ENCODE data around the gene SLF2.

Gene SLF2

DNA sequence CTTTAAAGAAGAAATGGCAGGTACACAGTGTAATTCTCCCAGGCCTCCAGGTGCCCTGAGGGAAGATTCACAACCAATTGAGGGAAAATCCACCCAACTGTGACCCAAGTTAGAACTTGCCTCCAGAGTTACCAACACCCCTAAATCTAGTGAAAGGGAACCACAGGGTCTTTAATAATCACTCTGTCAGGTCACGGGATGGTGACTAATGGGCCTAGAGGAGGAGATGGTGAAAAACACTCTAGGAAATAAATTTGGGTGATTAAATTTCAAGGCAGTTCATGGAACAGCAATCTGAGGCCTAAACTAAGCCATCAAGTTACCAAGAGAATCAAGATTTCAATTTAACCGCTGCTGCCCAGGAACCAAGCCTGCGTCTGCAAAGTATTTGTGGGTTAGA, 26.7 kb upstream of the SLF2 start:
- DNase-seq = no peak
- no peak for ATAC-seq (replicated peaks)
- H3K27ac Mint-ChIP-seq = no peak overlapping the region
- no peaks in the 10 kb centered on the region for H3K36me3 Mint-ChIP-seq (ENCODE audit: insufficient read depth)
- no peaks in the 10 kb centered on the region for H3K4me1 Mint-ChIP-seq (ENCODE audit: low read depth in 2 of 2)
- H3K4me3 Mint-ChIP-seq = no peak overlapping the region
- no peaks in the 10 kb centered on the region for H3K9me3 Mint-ChIP-seq
- peaks cover 20 to 59% of the 10 kb centered on the region in 2 donors for H3K27me3 Mint-ChIP-seq

DNA sequence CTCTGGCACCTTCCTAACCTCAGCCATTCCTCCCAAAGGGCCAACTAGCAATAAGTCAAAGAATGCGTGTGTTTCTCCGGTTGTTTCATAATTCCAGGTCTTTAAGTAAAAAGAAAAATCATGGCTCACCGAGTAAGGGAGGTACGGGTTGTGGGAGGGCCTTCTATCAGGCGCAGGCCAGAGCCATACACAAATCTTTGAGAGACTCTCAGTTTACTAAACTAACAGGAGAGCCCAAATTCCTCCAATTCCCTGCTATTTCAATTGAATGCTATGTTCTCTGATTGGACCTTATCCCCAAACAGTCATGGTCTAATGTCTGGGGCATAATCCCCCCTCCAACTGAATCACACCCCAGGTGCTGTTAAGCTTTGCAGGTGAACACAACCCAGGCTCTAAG, 26.2 kb upstream of the SLF2 start:
- no peaks in the 10 kb centered on the region for H3K9me3 Mint-ChIP-seq
- no peak overlapping the region for H3K4me3 Mint-ChIP-seq

DNA sequence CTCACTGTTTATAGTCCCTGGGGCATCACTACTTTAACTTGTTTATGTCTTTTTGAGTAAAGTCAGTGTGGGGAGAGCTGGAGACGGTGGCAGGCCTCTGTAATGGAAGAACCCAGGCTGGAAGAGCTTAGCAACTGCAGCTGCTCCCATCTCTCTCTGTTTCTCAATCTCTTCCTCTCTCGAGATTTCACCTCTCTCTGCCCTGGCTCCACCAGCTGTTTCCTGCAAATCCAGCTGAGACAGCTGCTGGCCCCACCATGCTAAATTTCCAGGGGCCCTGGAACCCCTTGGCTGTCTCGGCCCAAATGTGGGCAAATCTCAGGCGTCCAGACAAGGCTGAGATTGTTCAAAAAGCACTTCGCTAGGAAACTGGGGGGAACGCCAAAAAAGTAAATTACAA, 25.8 kb upstream of the SLF2 start:
- ATAC-seq (replicated peaks) = no peak
- Mint-ChIP-seq H3K4me1 (ENCODE audit: low read depth in 2 of 2) (no peaks in the 10 kb centered on the region), H3K27ac (no peak overlapping the region), H3K4me3 (no peak overlapping the region), H3K9me3 (no peaks in the 10 kb centered on the region), H3K27me3 (peaks cover 22 to 67% of the 10 kb centered on the region in 2 donors), H3K36me3 (ENCODE audit: insufficient read depth) (no peaks in the 10 kb centered on the region)
- DNase-seq = no peak

More for the DNA sequence above, 26.2 kb upstream of the SLF2 start:
- ATAC-seq (replicated peaks) = no peak
- H3K4me1 Mint-ChIP-seq (ENCODE audit: low read depth in 2 of 2) = no peaks in the 10 kb centered on the region
- H3K27me3 Mint-ChIP-seq = peaks cover 20 to 63% of the 10 kb centered on the region in 2 donors
- H3K27ac Mint-ChIP-seq = no peak overlapping the region
- no peaks in the 10 kb centered on the region for H3K36me3 Mint-ChIP-seq (ENCODE audit: insufficient read depth)
- no peak for DNase-seq

DNA sequence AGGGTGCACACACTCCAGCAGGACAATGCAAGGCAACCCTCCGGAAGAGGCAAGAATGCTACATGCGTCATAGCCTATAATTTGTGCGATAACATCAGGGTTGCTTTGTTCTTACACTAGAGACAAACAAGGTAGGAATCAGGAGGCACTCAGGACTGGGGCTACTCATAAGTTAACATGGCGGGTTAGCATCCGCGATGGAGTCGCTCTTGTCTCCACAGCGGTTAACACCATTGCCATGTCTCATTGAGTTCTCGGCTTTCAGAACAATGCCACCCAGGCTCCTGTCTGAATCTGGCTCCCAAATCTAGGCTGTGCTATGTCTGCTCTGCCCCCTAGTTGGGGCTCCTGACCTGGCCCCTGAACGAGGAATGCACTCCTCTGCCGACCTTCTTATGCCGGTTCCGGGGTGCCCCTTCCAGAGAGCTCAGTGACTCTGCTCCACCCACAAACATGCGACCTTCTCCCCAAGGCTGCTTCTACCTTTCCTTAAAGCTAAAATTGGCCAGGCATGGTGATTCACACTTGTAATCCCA, 24.9 kb upstream of the SLF2 start:
- Mint-ChIP-seq H3K27ac (no peak overlapping the region), H3K4me1 (ENCODE audit: low read depth in 2 of 2) (no peaks in the 10 kb centered on the region), H3K27me3 (peaks cover 31 to 67% of the 10 kb centered on the region in 2 donors), H3K9me3 (no peaks in the 10 kb centered on the region), H3K36me3 (ENCODE audit: insufficient read depth) (no peaks in the 10 kb centered on the region), H3K4me3 (no peak overlapping the region)
- DNase-seq (no peak), ATAC-seq (replicated peaks) (no peak)

DNA sequence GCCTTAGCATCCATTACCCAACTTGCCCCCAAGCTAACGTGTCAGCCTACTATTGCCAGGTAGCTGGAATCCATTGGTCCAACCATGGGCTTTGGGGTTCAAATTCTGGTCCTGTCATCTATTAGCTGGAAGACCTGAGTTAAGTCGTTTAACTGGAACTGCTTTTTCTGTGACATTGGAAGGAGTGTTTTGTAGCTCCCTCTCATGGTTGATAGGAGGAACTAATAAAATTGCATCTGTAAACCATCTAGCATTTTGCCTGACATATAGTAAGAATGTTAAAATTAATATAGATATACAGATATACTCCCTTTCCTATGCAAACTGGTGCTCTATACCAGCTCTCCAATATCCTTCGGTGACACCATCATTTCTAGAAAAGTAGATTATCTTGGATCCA, 23.8 kb upstream of the SLF2 start:
- Mint-ChIP-seq H3K9me3 (no peaks in the 10 kb centered on the region), H3K4me3 (no peak overlapping the region), H3K4me1 (ENCODE audit: low read depth in 2 of 2) (no peaks in the 10 kb centered on the region), H3K27ac (no peak overlapping the region), H3K27me3 (peaks cover 35 to 65% of the 10 kb centered on the region in 2 donors), H3K36me3 (ENCODE audit: insufficient read depth) (no peaks in the 10 kb centered on the region)
- DNase-seq = no peak
- no peak for ATAC-seq (replicated peaks)

DNA sequence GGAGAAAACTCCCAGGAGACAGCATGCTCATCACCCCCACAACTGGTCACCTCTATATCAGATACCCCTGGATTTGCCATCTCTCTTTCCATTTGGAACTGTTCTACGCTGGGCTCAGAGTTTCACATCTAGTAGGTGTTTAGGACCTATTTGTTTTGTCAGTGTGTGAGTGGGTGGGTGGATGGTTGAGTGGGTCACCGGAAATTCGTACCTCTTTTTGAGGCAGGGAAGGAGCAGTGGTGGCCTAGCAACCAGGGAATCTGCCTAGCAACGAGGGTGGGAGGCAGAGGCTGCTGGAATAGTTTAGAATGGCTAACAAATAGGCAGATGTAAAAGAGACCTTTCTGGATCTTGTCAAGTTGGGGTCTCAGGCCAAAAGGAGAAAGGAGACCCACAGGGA, 23.2 kb upstream of the SLF2 start:
- H3K4me3 Mint-ChIP-seq = no peak overlapping the region
- no peaks in the 10 kb centered on the region for H3K9me3 Mint-ChIP-seq
- no peaks in the 10 kb centered on the region for H3K4me1 Mint-ChIP-seq (ENCODE audit: low read depth in 2 of 2)
- H3K27ac Mint-ChIP-seq = no peak overlapping the region
- ATAC-seq (replicated peaks) (no peak), DNase-seq (no peak)
- H3K36me3 Mint-ChIP-seq (ENCODE audit: insufficient read depth) = no peaks in the 10 kb centered on the region
- peaks cover 35 to 65% of the 10 kb centered on the region in 2 donors for H3K27me3 Mint-ChIP-seq

DNA sequence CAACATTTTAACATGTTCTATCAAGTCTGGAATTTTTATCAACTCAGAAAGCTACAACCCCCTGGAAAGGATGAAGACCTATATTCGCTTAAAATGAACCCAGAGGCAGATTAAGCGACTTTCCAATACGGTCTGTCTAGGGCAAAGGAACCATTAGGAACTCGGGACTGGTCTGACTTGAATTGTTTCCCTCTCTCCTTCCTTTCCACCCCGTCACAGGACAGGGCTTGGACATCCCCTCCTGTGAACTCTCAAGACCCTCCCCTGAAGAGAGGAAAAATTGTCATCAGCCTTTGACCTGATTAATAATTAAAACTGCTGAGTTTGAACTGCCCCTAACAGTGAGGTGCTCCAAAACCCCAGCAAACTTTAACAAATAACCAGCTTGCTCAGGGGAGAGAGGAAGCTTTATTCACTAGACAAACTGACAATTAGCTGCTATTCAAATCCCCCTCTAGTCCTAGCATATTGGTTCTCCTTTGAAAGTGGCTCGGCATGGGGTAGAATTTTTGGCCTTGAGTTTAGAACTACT, 22.6 kb upstream of the SLF2 start:
- no peak overlapping the region for H3K27ac Mint-ChIP-seq
- H3K4me1 Mint-ChIP-seq (ENCODE audit: low read depth in 2 of 2) = no peaks in the 10 kb centered on the region
- H3K4me3 Mint-ChIP-seq = no peak overlapping the region
- no peak for DNase-seq
- no peaks in the 10 kb centered on the region for H3K9me3 Mint-ChIP-seq
- H3K27me3 Mint-ChIP-seq = peaks cover 36 to 67% of the 10 kb centered on the region in 2 donors
- H3K36me3 Mint-ChIP-seq (ENCODE audit: insufficient read depth) = no peaks in the 10 kb centered on the region
- no peak for ATAC-seq (replicated peaks)

DNA sequence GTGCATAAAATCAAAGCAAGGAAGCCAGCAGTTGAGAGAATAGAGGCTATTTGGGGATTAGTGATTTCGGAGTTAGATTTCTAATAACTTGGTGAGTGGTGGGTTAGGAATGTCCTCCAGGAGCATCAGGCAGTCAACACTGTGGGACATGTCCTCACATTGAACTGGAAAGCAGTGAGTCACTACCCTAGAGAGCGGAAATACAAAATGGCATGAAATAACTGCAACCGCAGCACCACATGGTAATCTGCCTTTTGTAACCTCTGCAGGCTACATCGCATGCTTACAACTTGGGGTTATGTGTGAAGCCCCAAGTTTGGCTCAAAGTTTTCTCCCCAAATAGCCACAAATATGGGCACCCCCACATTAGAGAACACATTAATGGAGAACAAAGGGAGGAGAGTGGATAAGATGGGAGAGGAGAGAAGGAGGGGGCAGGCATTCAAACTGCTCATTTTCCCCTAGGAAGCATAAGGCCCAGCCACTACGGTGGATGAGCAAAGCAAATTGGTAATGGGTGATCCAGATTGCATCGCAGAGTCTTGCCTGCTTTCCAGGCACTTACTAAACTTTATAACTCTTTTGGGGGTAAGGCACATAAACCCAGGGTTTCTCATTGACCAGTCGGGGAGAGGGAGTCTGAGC, 22.0 kb upstream of the SLF2 start:
- H3K4me3 Mint-ChIP-seq = no peak overlapping the region
- no peak overlapping the region for H3K27ac Mint-ChIP-seq
- no peaks in the 10 kb centered on the region for H3K4me1 Mint-ChIP-seq (ENCODE audit: low read depth in 2 of 2)
- DNase-seq = no peak
- H3K9me3 Mint-ChIP-seq = no peaks in the 10 kb centered on the region
- H3K27me3 Mint-ChIP-seq = peaks cover 42 to 73% of the 10 kb centered on the region in 2 donors
- no peak for ATAC-seq (replicated peaks)
- no peaks in the 10 kb centered on the region for H3K36me3 Mint-ChIP-seq (ENCODE audit: insufficient read depth)

DNA sequence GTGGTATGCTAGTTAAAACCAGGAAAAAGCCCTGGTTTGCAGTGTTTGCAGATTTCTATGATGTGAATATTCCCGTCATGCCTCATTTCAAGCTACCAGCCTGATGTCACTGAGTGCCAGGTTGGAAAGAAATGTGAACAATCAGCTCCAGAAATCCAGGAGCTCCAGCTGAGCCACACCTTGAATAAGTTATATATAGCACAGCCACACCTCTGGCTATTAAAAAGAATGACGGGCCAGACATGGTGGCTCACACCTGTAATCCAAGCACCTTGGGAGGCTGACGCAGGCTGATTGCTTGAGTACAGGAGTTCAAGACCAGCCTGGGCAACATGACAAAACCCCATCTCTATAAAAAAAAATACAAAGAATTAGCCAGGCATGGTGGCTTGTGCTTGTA, 18.7 kb upstream of the SLF2 start:
- Mint-ChIP-seq H3K4me3 (no peak overlapping the region), H3K27ac (no peak overlapping the region), H3K4me1 (ENCODE audit: low read depth in 2 of 2) (no peaks in the 10 kb centered on the region), H3K27me3 (peaks cover 54 to 67% of the 10 kb centered on the region in 2 donors), H3K36me3 (ENCODE audit: insufficient read depth) (no peaks in the 10 kb centered on the region), H3K9me3 (no peaks in the 10 kb centered on the region)
- no peak for ATAC-seq (replicated peaks)
- no peak for DNase-seq

DNA sequence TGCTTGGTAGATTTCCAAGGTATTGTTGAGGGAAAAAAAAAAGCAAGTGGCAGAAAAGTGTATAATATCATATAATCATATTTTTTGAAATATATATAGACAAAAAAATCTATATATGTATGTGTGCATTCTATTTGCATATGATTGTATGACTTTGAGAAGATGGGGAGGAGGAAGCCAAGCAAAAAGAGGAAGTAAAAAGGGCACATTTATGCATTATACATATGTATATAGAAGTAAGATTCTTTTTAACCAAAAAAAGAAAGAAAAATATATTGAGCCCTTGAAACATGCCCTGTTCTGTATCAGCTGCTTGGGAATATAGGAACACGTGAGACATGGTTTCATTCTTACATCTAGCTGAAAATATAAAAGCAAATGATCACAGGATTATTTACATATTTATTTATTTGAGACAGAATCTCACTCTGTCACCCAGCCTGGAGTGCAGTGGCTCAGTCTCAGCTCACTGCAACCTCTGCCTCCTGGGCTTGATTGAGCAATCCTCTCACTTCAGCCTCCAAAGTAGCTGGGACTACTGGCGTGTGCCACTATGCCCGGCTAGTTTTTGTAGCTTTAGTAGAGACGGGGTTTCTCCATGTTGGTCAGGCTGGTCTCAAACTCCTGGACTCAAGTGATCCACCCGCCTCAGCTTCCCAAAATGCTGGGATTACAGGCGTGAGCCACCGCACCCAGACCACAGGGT, 18.0 kb upstream of the SLF2 start:
- DNase-seq = no peak
- no peaks in the 10 kb centered on the region for H3K9me3 Mint-ChIP-seq
- no peaks in the 10 kb centered on the region for H3K4me1 Mint-ChIP-seq (ENCODE audit: low read depth in 2 of 2)
- peaks cover 48 to 62% of the 10 kb centered on the region in 2 donors for H3K27me3 Mint-ChIP-seq
- H3K36me3 Mint-ChIP-seq (ENCODE audit: insufficient read depth) = no peaks in the 10 kb centered on the region
- no peak overlapping the region for H3K4me3 Mint-ChIP-seq
- no peak overlapping the region for H3K27ac Mint-ChIP-seq
- ATAC-seq (replicated peaks) = no peak

DNA sequence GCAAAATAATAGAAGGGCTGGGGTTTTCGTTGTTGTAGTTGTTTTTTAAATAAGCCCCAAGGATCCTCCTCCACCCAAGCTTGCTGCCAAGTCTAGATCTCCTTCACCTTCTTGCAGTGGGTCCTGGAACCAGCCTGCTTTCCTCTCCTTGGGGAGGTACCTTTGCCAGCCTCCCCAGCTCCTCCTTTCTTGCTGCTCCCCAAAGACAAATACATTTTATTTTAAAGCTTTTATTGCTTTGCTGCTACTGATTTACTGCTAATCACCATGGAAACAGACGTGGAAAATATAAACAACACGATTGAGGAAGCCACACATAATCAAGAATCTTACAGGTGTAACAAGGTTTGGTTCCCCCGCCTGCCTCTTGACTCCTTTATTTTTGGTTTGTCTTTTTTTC, 17.4 kb upstream of the SLF2 start:
- H3K27ac Mint-ChIP-seq = no peak overlapping the region
- ATAC-seq (replicated peaks) = no peak
- H3K9me3 Mint-ChIP-seq = no peaks in the 10 kb centered on the region
- H3K27me3 Mint-ChIP-seq = peaks cover 42 to 62% of the 10 kb centered on the region in 2 donors
- no peak overlapping the region for H3K4me3 Mint-ChIP-seq
- DNase-seq = no peak
- no peaks in the 10 kb centered on the region for H3K36me3 Mint-ChIP-seq (ENCODE audit: insufficient read depth)
- no peaks in the 10 kb centered on the region for H3K4me1 Mint-ChIP-seq (ENCODE audit: low read depth in 2 of 2)

DNA sequence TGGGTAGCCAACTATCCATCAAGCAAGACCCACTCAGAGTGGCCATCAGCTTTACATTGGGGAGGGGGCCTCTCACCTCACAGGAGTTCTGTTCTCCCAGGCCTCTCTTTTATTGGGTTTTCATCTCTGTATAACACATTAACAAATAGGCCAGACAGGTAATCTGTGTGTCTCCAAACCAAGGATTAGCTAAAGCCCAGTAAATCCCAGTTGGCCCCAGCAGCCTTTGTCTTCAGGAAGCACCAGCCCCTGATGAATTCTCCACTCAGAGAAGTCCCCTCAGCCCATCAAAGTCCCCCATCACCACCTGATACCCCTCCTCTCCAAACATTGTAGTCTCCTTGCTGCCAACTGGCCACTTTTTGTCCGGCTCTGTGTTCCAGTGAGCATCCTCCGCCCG, 16.9 kb upstream of the SLF2 start:
- Mint-ChIP-seq H3K9me3 (no peaks in the 10 kb centered on the region), H3K27ac (no peak overlapping the region), H3K4me1 (ENCODE audit: low read depth in 2 of 2) (no peaks in the 10 kb centered on the region), H3K27me3 (peaks cover 36 to 62% of the 10 kb centered on the region in 2 donors), H3K4me3 (no peak overlapping the region), H3K36me3 (ENCODE audit: insufficient read depth) (no peaks in the 10 kb centered on the region)
- ATAC-seq (replicated peaks) (no peak), DNase-seq (no peak)

DNA sequence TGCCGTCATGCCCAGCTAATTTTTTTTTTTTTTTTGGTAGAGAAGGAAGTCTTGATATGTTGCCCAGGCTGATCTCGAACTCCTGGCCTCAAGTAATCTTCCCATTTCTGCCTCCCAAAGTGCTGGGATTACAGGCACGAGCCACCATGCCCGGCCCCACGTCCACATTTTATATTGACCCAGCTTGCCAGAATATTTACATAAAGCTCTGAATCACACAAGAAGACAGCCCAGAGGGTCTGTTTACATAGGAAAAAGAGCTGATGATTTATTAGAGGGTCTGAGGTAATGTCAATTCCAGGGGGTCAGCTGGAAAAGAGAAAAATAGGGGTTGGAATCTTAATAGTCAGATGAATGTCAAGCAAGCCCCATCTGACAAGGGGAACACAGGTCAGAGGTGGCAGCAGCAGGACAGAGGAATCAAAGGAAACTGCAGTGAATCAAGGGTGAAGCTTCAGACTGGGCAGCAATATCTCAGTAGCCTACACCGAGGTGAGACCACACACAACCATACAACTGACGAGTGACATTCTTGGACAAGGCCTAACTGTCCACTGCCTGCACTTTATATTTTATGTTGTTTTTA, 15.8 kb upstream of the SLF2 start:
- Mint-ChIP-seq H3K27me3 (peaks cover 41 to 62% of the 10 kb centered on the region in 2 donors), H3K4me3 (no peak overlapping the region), H3K36me3 (ENCODE audit: insufficient read depth) (no peaks in the 10 kb centered on the region), H3K4me1 (ENCODE audit: low read depth in 2 of 2) (no peaks in the 10 kb centered on the region), H3K9me3 (no peaks in the 10 kb centered on the region), H3K27ac (no peak overlapping the region)
- DNase-seq (no peak), ATAC-seq (replicated peaks) (no peak)

DNA sequence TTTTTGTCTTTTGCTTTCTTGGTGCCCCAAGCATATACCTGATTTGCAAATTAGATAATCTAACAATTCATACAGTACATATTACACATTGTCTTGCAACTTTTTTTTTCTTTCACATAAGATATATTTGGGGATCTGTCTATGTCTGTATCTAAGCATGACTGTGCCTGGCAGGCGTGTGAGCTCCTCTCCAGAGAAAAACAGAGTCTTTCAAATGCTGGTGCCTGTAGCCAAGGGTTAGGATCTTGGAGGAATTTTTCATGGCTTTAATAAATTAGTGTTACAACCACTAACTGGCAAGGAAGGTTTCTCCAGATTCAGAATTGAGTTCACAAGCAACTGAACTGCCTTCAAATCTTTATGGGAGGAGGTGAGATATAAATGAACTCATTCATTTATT, 14.8 kb upstream of the SLF2 start:
- Mint-ChIP-seq H3K4me3 (no peak overlapping the region), H3K9me3 (no peaks in the 10 kb centered on the region), H3K27me3 (peaks cover 32 to 59% of the 10 kb centered on the region in 2 donors), H3K36me3 (ENCODE audit: insufficient read depth) (no peaks in the 10 kb centered on the region), H3K27ac (no peak overlapping the region), H3K4me1 (ENCODE audit: low read depth in 2 of 2) (no peaks in the 10 kb centered on the region)
- no peak for ATAC-seq (replicated peaks)
- DNase-seq = no peak
